Measurements from ENCODE around the gene UBN2.

GRCh38 chr7:139245401-139245800 lies 14.4 kb downstream of the UBN2 start:
- TF ChIP-seq CTCF (IDR thresholded peaks at IDR 0.05): no peak
- no peak for TF ChIP-seq POLR2A (IDR thresholded peaks at IDR 0.05)
